ENCODE data around the gene SLAMF1.
"Not testable (repeated sequence)": the region's sequence is repeated elsewhere in the genome, so short reads cannot be mapped to it uniquely, and the experiment has no call there.

The SLAMF1 gene, protein sequence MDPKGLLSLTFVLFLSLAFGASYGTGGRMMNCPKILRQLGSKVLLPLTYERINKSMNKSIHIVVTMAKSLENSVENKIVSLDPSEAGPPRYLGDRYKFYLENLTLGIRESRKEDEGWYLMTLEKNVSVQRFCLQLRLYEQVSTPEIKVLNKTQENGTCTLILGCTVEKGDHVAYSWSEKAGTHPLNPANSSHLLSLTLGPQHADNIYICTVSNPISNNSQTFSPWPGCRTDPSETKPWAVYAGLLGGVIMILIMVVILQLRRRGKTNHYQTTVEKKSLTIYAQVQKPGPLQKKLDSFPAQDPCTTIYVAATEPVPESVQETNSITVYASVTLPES

DNA sequence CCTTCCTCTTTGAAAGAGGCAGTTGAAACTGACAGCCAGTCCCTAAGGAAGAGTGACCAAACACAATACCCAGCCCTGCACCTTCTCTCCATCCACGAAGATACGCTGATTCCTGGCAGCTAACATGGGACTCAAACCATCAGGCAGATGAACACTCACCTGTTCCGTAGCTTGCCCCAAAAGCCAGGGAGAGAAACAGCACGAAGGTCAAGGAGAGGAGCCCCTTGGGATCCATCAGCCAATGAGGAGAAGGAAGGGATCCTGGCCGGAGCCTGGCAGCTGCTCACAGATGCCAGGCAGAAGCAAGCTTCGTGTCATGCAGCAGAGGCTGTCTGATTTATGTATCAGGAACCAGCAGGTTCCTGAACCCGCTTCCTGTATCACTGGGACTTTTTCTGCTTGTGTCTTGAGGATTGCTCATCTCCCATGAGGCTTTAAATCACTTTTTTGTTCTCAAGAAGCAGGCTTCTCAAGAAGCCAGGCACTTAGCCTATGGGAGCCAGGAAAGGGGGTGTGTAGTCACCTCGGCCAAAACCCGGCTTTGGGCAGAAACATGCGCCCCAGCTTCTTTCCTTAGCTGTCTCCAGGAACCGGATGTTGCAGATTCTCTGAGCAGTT, at the start of gene SLAMF1:
TSS of gene SLAMF1 (minus strand) at position 334 of the 618 bp plus-strand sequence. CDS start at position 235, 99 bp downstream.
- DNase-seq (ENCODE audit: extremely low read depth in 1 of 2, low read depth in 1 of 2), result no peak

DNA sequence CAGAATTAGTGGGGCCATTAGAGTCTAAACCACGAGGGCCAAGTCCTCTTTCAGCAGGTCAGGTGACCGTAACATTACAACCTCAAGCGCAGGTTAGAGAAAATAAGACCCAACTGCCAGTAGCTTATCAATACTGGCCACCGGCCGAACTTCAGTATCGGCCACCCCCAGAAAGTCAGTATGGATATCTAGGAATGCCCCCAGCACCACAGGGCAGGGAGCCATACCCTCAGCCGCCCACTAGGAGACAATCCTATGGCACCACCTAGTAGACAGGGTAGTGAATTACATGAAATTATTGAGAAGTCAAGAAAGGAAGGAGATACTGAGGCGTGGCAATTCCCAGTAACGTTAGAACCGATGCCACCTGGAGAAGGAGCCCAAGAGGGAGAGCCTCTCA, 45.5 kb upstream of the SLAMF1 start:
- not testable (repeated sequence) for DNase-seq (ENCODE audit: extremely low read depth in 1 of 2, low read depth in 1 of 2)

DNA sequence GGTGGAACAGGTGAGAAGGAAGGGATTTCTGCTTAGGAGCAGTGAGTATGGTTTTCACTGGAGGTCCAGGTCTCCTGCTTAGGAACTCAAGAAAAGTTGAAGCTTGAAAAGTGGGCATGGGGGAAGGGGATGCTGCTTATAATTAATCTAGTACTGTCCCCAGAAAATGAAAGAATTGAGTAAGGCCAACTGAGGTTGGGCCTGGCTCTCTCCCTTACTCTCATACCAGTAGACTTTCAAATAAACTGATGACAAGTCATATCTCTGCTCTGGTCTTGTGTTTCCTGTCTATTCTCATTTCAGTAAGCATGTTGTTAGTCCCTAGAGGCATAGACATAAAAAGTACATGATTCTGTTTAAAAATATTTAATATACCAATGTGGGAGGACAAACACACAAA, 38.4 kb upstream of the SLAMF1 start:
- DNase-seq (ENCODE audit: extremely low read depth in 1 of 2, low read depth in 1 of 2), result no peak

DNA sequence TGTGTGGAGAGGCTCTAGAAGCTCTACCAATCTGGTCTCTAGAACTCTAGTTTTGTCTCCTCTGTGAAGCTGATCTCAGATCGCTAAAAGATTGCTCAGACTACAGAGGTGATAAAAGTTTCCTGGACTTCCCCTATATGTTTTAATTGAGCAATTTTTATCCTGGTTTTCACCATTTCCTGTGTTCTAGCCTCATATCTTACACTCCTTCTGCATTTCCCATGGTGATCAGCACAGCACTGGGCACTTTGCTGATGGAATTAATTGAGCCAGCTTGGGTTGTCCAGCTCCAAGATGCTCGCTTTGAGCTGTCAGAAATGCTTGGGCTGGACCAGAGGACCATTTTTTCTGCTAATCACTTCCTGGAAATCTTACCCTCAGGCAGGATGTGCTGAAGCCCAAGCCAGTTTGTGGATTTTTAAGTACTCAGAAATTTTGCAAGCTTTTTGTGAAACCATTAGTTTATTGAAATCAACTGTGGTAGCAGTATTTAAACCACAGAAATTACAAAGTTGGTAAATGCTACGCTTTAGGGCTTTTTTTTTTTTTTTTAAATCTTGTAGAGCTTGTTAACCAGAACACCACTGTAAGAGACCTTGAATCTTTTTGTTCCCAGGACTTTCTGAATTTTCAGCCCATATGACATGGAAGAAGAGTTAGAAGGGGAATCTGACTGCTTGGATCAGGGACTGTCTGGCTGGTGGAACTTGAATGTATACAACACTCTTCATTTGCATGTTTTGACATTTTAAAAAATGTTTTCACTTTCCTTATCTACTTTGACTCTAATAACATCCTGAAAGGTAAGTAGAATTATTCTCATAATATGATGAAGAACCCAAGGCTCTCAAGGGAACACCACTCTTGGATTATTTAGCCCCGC, 36.4 kb upstream of the SLAMF1 start:
- no peak for DNase-seq (ENCODE audit: extremely low read depth in 1 of 2, low read depth in 1 of 2)

DNA sequence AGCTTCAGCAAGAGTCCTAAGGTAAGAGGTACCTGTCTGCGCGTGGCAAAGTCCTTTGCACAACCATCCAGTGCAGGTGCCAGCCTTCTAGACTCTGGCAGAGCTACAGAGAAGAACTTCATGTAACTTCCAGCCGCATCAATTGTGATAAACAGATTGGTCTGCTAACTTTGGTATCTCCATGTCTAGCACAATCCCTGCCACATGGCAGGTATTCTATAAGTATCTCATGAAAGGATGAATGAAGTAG, 35.0 kb upstream of the SLAMF1 start:
- DNase-seq (ENCODE audit: extremely low read depth in 1 of 2, low read depth in 1 of 2), result no peak

DNA sequence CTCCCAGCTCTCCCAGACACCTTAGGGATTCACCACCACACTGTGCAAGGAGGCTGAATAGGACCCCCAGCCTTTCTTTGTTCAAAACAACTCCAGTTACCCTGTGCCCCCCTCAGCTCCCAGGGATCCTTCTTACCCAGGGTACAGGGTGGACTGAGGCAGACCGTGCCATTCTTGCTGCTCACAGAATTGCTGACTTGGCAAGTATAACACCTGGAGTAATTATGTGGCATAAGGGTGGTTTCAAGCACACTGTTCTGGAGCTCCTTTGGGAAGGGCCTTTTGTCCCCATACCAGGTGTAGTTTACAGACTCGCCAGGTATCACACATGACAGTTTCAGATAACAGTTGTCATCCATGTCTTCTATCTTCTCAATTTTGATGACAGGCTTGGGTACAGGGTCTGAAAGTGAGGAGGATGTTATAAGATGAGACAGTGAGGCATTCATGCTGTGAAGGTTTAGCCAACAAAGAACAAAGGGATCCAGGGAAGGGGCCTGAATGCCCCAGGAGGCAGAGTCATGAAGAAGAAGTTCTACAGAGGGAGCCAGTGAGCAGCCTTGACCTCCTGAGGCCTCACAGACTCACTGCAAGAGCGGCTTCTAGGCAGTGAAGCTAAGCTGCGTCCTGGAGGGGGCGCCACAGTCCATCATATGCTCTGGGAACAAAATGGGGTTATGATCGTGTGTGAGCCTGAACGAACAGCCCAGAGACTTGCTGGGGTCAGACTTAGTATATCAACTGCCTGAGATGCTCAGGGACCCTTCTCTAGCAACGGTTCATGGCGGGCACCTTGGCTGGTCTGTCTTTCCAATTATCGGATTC, 34.4 kb upstream of the SLAMF1 start:
- peak; percentile 55 to 83 for DNase-seq (ENCODE audit: extremely low read depth in 1 of 2, low read depth in 1 of 2)

DNA sequence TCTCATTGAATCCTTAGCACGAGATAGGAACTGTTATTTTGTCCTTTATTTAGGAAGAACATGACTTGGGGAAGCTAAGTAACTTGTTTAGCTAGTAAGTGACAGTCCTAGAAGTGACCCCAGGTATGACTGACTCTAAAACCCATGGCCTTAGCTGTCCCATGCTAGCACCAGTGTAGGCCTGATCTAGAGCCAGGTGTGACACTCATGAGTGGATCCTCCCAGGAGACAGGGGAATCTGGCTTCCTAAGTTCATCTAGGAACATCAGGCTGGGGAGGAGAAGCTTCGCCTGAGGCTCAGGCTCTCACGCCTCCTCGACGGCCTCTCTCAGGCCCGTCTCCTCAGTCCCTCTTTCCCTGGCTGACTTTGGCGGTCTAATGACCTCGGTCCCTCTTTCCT, 33.6 kb upstream of the SLAMF1 start:
- no peak for DNase-seq (ENCODE audit: extremely low read depth in 1 of 2, low read depth in 1 of 2)

DNA sequence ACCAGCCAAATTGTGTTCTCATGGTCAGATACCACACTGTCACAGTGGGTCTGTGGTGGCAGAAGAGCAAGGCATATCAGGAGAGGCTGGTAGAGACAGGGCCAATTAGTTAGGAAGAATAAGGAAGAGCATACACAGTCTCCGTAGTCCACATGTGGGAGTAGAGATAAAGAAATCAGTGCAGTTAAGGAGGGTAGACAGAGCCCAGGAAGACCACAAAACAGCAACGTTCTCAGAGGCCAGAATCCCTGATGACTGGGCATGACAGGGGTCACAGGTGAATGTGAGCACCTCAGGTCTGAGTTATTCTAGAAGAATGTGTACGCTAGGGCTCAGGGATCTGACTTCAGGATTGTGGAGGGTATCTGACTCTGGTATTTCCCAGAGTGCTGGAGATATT, 33.0 kb upstream of the SLAMF1 start:
- no peak for DNase-seq (ENCODE audit: extremely low read depth in 1 of 2, low read depth in 1 of 2)

DNA sequence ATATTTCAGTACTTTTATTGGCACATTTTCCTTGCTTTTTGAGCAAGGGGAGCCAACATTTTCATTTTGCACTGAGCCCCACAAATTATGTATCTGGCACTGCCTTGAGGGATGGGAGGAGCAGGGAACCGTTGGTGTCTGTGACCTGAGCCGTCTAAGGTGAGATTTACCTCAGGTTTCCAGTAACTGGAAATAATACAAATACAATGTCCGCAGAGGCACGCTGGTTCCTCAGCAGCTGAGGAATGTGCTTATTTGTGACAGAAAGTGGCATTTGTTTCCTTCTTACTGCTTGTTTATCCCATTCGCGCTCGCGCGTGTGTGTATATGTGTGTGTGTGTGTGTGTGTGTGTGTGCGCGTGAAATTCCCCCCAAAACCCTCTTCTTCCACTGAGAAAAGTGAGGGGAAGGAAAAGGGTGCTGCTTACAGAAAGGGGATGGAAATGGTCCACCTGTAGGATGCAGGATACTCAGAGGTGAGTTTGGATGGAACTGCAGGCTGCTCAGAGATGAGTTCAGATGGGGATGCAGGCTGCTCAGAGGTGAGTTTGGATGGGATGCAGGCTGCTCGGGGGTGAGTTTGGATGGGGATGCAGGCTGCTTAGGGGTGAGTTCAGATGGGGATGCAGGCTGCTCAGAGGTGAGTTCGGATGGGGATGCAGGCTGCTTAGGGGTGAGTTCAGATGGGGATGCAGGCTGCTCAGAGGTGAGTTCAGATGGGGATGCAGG, 30.2 kb upstream of the SLAMF1 start:
- DNase-seq (ENCODE audit: extremely low read depth in 1 of 2, low read depth in 1 of 2), result no peak

DNA sequence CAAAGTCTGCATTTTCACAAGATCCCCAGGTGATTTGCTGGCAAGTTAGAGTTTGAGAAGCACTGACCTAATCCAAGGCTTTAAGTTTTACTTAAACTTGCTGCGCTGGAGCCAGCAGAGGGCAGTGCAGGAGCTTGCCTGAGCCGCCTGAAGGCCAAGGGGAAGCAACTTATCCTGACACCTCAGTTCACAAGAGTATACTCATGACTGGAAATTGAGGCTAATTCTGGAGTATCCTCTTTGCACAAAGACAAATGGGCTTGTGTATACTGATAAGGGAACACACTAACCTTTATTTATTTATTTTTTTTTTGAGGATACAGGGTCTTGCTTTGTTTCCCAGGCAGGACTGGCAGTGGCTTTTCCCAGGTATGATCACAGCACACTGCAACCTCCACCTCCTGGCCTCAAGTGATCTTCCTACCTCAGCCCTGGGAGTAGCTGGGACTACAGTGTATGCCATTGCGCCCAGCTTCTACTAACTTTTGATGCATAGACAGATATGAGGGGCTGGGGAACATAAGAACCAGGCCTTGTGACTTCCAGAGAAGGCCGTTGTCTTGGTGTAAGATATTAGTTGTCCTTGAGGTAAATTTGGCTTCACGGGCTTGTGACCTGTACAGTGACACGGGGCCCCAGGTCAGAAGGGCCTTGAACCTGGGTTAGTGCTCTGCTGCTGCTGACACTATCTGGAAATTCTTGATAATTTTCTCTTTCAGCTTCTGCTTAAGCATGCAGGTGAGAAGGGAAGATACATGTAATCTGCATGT, 29.0 kb upstream of the SLAMF1 start:
- DNase-seq (ENCODE audit: extremely low read depth in 1 of 2, low read depth in 1 of 2), result peak; percentile 43 to 73

DNA sequence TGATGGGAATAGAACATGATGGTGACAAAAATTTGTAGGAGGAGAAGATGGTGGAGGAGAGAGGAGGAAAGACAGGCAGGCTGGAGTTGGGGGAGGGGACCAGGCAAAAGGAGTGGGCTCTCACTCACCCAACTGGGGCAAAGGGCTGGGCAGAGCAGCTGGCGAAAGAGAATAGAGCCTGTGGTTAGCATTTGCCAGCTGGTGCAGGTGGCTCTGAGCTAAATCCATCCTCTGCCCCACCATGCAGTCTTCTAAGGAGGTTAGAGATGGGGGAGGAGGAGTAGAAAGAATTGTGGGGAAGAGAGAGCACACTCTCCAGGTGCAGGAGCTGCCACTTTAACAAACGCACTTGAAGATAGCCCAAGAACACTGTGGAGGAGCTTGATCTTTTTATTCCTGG, 27.6 kb upstream of the SLAMF1 start:
- no peak for DNase-seq (ENCODE audit: extremely low read depth in 1 of 2, low read depth in 1 of 2)

DNA sequence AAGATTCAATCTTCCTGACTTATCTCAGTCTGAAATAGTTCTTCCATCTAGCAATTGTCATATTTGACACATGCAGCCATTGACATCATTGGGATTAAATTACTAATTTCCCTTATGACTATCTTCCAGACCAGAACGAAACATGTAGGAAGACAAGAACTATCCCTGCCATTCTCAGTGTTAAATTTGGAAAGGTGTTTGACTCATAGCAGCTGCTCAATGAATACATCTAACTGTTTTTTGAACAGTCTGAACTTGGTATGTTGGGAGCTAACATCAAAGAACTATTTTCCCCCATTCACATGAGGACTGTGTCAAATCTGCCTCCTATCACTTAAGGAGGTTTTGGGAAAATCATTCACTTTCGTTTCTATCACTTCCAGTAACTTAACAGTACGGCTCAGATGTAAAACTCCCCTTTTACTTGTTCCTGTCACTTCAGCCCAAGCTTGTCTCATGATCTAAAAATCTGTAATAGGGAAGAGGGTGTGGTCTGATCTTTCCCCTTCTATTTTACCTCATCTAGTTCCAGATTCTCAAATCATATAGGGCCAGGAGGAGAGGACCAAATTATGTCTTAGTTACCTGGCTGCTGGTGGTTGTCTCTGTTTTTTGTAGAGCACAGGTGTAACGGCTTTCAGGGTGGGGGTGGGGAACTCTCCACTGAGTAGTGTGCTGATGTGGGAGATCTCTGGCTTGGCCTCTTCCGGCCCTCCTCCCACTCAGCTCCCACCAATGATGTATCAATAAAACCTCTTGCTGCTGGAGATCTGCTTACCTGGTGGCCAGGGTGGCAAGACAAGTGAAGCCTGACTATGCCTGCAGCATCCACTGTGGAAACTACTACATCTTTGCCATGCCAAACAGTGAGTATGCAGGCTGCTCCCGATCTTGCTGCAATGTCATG, 26.2 kb upstream of the SLAMF1 start:
- DNase-seq (ENCODE audit: extremely low read depth in 1 of 2, low read depth in 1 of 2), result peak in 1 of 2 donors; percentile 39

DNA sequence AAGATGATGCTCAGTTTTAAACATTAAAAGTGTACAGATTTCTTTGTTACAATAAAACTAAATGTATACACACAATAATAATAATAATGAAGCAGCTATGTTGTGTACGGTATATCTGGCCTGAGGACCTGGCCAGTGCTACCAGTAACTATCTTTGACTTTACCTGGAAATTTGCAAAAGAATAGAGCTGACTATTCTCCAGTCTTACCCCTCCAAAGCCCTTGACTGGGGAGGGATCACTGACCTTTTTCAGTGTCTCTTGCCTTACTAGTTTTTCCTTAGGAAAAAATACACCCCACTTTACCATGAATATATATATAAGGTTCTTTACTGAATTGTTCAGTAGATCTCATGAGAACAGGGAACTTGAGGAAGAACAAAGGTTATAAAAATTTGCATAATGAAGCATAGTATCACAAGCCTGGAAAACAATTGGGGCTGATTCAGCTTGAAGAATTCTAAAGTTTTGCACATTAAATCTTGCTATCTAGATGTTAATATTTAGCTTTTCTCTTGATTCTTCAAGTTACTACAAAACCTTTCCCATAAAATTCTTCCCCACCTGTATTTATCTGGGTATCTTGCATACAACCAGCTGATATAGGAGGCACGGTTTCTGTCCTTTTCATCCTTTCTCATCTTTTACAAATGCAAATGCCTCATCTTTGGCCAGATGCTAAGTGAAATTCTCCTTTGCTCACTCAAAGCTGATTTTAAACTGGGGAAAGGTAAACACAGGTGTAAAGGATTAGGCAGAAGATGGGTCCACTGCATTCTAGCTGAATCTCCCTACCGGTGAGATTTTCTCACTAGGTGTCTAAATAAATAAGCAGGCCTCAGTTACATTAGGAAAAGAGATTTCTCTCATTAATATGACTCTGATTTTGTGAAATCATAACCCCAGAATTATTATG, 25.0 kb upstream of the SLAMF1 start:
- no peak for DNase-seq (ENCODE audit: extremely low read depth in 1 of 2, low read depth in 1 of 2)

DNA sequence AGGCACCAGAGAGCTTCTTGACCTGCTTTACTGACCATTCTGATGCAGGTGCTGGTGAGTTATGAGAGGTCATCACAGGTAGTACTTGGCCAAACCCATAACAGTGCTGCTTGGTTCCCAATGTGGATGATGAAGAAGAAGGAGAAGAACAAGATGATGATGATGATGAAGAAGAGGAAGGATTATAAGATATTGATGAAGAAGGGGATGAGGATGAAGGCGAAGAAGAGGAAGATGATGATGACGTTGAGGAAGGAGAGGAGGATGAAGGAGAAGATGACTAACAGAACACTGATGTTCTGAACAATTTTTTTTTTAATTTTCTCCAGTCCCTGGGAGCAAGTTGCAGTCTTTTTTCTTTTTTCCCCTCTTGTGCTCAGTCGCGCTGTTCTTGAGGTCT, 23.9 kb upstream of the SLAMF1 start:
- DNase-seq (ENCODE audit: extremely low read depth in 1 of 2, low read depth in 1 of 2), result no peak

DNA sequence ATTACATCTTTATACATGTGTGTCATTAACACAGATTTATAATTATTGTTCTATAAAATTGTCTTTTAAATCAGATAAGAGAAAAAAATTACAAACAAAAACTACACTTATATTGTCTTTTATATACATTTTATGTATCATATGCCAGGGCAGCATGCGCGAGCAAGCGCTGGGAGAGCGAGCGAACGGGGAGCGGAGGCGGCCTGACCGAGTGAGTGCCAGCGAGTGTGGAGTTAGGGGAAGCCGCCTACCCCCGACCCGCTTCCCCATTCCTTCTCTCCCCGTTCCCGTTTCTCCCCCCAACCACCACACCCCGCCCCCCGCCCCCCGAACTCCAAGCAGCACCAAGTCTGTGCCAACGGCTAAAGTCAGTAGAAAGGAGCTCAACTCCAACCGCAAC, 23.0 kb upstream of the SLAMF1 start:
- no peak for DNase-seq (ENCODE audit: extremely low read depth in 1 of 2, low read depth in 1 of 2)

DNA sequence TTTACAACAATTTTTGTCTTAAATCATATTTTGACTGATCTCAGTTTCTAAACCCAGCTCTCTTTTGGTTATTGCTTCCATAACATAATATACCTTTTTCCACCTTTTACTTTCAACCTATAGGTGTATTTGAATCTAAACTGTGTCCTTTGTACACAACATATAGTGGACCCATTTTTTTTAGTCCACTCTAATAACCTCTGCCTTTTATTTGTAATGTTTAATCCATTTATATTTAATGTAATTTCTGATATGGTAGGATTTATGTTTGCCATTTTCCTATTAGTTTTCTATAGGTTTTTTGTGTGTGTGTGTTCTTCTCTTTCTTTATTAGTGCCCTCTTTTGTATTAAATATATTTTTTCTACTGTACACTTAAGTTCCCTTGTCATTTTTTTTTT, 22.4 kb upstream of the SLAMF1 start:
- no peak for DNase-seq (ENCODE audit: extremely low read depth in 1 of 2, low read depth in 1 of 2)

DNA sequence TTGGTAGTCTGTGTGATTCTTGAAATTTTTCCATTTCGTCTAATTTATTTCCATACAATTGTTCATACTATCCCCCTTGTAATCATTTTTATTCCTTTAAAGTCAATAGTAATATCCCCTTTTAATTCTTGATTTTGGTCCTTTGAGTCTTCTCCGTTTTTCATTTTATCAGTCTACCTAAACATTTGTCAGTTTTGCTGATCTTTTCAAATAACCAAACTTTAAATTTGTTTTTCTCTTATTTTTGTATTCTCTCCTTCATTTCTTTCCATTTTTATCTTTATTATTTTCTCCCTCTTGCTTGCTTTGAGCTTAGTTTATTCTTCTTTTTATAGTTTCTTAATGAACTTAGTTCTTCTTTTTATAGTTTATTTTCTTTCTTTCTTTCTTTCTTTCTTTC, 21.1 kb upstream of the SLAMF1 start:
- DNase-seq (ENCODE audit: extremely low read depth in 1 of 2, low read depth in 1 of 2), result no peak

DNA sequence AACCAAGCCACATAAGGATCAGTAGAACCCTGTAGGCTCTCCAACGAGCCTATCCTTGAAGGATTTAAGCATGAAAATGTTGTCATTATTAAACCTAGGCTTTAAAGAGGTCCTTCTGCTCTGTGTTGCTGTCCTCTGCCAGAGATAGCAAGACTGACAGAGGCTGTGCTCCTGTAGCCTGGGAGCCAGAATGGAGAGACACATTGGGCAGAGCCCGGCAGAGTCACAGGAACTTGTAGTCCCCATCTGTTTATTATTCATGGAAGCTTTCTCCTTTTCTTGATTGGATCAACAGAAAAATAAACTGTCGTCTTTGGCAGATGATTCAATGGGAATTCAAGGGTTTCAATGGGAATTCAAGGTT, 19.2 kb upstream of the SLAMF1 start:
- DNase-seq (ENCODE audit: extremely low read depth in 1 of 2, low read depth in 1 of 2), result no peak
